ENCODE measurements around the gene ADRB2. TPM values are rescaled to one million over a fixed set of nuclear protein-coding genes. Genes with fewer than 3 reads are reported as not detected.

The ADRB2 gene
- polyA plus RNA-seq, 2 of the 4 experiments (the other 2 are of a cell fraction) = 0.18 to 0.34 TPM

GRCh38 chr5:148780711-148781110 lies 45.7 kb upstream of the ADRB2 start:
- Histone ChIP-seq H3K4me2 (no peak overlapping the region), H3K9me3 (no peaks in the 10 kb centered on the region), H3K27ac (no peak overlapping the region), H3K4me1 (no peaks in the 10 kb centered on the region), H3K4me3 (no peak overlapping the region)
- ChIA-PET POLR2A (no interaction called here), CTCF (interaction anchor here (1.0 to 1.8 kb wide), 6 partner anchors 40 to 334 kb away, joined by 3 to 7 read pairs (median 4); no protein-coding TSS in a partner anchor)
- no peak for FAIRE-seq
- no peak for DNase-seq (ENCODE audit: low read depth in 1 of 2, low spot score in 1 of 2)
- 26% methylated on average over 3 of the region's 5 CpGs for WGBS (ENCODE audit: missing lambda C conversion rate)
- TF ChIP-seq HES2 (IDR thresholded peaks at IDR 0.05) (no peak), TFCP2L1 (CRISPR knock-in tag; IDR thresholded peaks at IDR 0.05) (no peak), HOXB5 (CRISPR knock-in tag; IDR thresholded peaks at IDR 0.05) (no peak), REST (IDR thresholded peaks at IDR 0.05) (no peak), PHF8 (IDR thresholded peaks at IDR 0.05; ENCODE audit: borderline replicate concordance, low read depth) (no peak), ESRRA (IDR thresholded peaks at IDR 0.05; ENCODE audit: borderline replicate concordance, low read length) (no peak), SREBF2 (IDR thresholded peaks at IDR 0.05) (no peak), RNF2 (IDR thresholded peaks at IDR 0.05; ENCODE audit: borderline replicate concordance, low read depth) (no peak), GATA3 (IDR thresholded peaks at IDR 0.05; ENCODE audit: borderline replicate concordance) (no peak), NFE2L2 (conservative IDR thresholded peaks at IDR 0.05; ENCODE audit: low read length) (no peak), HOXB13 (CRISPR knock-in tag; IDR thresholded peaks at IDR 0.05; ENCODE audit: low read depth) (no peak), CHD4 (IDR thresholded peaks at IDR 0.05; ENCODE audit: borderline replicate concordance) (no peak)
- TF ChIP-seq, protein P1, sequence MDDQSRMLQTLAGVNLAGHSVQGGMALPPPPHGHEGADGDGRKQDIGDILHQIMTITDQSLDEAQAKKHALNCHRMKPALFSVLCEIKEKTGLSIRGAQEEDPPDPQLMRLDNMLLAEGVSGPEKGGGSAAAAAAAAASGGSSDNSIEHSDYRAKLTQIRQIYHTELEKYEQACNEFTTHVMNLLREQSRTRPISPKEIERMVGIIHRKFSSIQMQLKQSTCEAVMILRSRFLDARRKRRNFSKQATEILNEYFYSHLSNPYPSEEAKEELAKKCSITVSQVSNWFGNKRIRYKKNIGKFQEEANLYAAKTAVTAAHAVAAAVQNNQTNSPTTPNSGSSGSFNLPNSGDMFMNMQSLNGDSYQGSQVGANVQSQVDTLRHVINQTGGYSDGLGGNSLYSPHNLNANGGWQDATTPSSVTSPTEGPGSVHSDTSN (IDR thresholded peaks at IDR 0.05) = no peak
- TF ChIP-seq, protein P2, sequence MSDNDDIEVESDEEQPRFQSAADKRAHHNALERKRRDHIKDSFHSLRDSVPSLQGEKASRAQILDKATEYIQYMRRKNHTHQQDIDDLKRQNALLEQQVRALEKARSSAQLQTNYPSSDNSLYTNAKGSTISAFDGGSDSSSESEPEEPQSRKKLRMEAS (IDR thresholded peaks at IDR 0.05) = no peak
- ATAC-seq = no peak

GRCh38 chr5:148781766-148782165 lies 44.6 kb upstream of the ADRB2 start:
- Histone ChIP-seq H3K4me3 (no peak overlapping the region), H3K9me3 (no peaks in the 10 kb centered on the region), H3K4me1 (no peaks in the 10 kb centered on the region), H3K4me2 (no peak overlapping the region), H3K27ac (no peak overlapping the region)
- WGBS (ENCODE audit: missing lambda C conversion rate) = 48% methylated on average over 2 of the region's 2 CpGs
- ATAC-seq = no peak
- ChIA-PET POLR2A (no interaction called here), CTCF (interaction anchor here (1.2 to 1.8 kb wide), 2 partner anchors 175 to 333 kb away, joined by 4 to 6 read pairs; no protein-coding TSS in a partner anchor)
- FAIRE-seq = no peak
- no peak for DNase-seq (ENCODE audit: low read depth in 1 of 2, low spot score in 1 of 2)
- no peak for TF ChIP-seq CBX8 (IDR thresholded peaks at IDR 0.05)
- TF ChIP-seq CHD4 (IDR thresholded peaks at IDR 0.05; ENCODE audit: borderline replicate concordance) = no peak
- TF ChIP-seq, protein P3, sequence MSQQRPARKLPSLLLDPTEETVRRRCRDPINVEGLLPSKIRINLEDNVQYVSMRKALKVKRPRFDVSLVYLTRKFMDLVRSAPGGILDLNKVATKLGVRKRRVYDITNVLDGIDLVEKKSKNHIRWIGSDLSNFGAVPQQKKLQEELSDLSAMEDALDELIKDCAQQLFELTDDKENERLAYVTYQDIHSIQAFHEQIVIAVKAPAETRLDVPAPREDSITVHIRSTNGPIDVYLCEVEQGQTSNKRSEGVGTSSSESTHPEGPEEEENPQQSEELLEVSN (IDR thresholded peaks at IDR 0.05; ENCODE audit: borderline replicate concordance, low read depth) = no peak
- no peak for TF ChIP-seq RARB (CRISPR knock-in tag; IDR thresholded peaks at IDR 0.05)
- no peak for TF ChIP-seq USF2 (IDR thresholded peaks at IDR 0.05)
- TF ChIP-seq REST (IDR thresholded peaks at IDR 0.05) = no peak
- TF ChIP-seq RAD21 (conservative IDR thresholded peaks at IDR 0.05 in 1 of 2, IDR thresholded peaks at IDR 0.05 in 1 of 2) = no peak
- no peak for TF ChIP-seq HOXB13 (CRISPR knock-in tag; IDR thresholded peaks at IDR 0.05; ENCODE audit: low read depth)
- no peak for TF ChIP-seq EHMT2 (IDR thresholded peaks at IDR 0.05; ENCODE audit: low read depth)
- TF ChIP-seq POLR2A (IDR thresholded peaks at IDR 0.05; ENCODE audit: low read length) = no peak
- TF ChIP-seq EHF (CRISPR knock-in tag; IDR thresholded peaks at IDR 0.05) = no peak
- TF ChIP-seq JUN (IDR thresholded peaks at IDR 0.05) = no peak
- no peak for TF ChIP-seq NPAS2 (CRISPR knock-in tag; IDR thresholded peaks at IDR 0.05; ENCODE audit: borderline replicate concordance)
- TF ChIP-seq BCL3 (IDR thresholded peaks at IDR 0.05) = no peak
- no peak for TF ChIP-seq KDM1A (IDR thresholded peaks at IDR 0.05; ENCODE audit: low read depth)

Measured in A549 (cell line).